Measurements from ENCODE around the gene SCN2B. TPM values are rescaled to one million over a fixed set of nuclear protein-coding genes. Genes with fewer than 3 reads are reported as not detected.

The SCN2B gene, protein sequence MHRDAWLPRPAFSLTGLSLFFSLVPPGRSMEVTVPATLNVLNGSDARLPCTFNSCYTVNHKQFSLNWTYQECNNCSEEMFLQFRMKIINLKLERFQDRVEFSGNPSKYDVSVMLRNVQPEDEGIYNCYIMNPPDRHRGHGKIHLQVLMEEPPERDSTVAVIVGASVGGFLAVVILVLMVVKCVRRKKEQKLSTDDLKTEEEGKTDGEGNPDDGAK
- 0.05 and 0.32 TPM in 2 replicates for total RNA-seq (2014; rRNA removed; shearing (Covaris generic))

DNA sequence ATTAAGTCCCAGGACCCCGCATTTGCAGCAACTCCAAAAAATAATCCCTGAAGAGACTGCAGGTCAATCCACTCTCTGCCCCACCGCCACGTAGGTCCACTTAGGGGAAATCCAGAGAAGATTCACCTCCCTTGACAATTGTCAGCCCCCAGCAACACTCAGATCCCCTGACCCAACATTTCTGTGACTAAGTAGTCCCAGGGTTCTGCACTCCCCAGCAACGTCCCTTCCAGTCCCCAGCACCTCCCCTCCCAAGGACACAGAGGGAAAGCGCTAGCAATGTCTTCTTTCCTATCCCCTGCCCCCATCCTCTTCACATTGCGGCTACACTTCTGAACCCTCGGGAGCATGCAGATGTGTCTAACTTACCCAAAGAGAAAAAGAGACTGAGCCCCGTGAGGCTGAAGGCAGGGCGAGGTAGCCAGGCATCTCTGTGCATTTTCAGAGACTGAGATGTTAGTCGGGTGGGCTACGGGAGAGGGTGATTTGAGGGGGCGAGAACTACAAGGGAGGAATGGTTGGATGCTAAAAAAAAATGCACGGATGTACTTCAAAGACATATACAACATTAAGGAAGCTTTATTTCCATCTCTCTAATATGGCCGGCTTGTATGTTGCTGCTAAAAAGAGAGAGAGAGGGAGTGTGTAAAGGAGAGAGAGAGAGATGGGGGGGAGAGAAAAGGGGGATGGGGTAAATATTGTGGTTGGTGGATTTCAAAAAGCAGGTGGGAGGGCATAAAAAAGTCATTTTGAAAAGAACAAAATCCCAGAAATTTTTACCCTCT lies at the start of gene SCN2B:
SCN2B (minus strand) TSS at position 647 of the 785 bp plus-strand sequence; CDS start at position 439, 208 bp downstream.
- no peak for DNase-seq (ENCODE audit: low read depth)

DNA sequence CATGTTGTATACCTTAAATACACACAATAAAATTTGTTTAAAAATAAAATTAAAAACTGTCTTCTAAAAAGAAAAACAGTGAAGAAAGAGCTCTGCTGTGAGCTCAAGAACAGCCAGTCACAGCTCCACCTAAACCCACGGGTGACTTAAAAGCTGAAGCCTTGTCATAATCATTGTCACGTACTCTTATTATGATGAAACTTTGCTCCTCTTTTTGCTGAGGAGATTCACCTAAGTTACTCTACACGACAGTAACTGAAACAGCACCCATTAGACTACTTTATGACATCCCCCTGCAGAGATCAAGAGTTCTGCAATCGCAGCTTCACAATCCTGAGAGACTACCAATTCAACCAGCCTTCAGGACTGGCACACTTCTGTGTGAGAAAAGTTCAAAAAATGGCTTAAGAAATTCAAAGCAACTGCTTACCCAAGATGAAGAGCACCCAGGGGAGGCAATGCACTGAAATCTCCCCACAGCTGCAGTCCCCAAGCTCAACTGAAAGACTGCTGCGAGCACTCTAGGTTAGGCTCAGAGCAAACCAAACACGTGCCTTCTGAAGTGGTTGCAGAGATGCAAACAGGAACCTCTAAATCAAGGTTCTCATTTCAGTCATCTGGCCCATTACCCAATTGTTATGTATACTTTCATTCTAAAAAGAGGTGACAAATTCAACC lies 48.2 kb upstream of the SCN2B start, which contains the start of gene JAML:
JAML (minus strand) TSS at position 501 of the 678 bp plus-strand sequence. CDS start 10,145 bp downstream, outside the sequence.
- DNase-seq (ENCODE audit: low read depth): no peak

DNA sequence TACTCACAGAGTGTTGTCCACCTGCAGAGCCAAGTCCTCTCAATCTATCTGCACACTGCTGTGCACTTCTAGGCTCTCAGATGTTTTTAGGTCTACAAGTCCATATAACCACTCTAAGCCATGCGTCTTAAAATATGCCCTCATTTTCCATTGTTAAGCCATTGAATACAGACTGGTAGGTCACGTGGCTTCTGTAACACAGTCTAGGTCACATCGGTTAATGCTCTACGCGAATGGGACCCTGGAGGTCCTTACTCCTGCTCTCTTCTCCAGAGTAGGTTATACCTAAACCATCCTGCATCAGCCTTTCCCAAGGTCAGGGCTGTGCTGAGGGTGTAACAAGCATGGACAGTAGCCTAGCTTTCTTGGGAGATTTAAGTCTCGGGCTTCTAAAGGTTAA lies 47.6 kb upstream of the SCN2B start:
- DNase-seq (ENCODE audit: low read depth): no peak

DNA sequence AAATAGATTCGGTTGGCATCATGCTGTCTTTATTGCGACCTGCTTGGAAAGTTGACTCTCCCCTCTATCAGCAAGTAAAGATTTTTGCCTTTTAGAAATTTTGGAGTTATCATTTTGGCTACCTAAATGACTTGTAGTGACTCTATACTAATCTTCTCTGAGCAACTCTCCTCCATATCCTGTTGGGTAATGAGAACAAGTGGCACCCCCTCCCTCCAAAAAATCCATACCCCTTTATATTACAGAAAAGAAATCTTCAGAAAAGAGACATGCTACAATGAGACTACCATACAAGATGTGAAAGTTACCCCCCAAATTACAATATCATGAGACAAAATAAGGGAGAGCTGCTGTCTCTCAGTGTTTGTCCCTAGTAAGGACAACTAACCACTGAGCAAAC lies 47.1 kb upstream of the SCN2B start:
- no peak for DNase-seq (ENCODE audit: low read depth)

DNA sequence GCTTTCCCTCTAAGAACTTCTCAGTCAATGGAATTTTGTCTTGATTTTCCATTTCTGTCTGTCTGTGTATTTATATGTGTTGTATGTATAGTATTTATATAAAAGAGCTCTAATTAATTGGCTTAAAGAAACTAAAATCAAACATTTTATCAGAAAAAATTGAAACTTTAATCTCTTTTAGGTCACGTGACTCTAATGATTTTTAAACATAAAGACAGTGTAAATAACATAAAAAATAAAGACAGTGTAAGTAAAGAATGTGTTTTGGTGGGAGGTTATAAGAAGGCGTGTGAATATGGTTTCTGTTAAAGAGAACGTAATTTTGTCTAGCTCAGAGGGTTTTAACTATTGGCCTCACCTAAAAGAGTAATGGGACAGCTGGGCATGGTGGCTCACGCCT lies 46.0 kb upstream of the SCN2B start:
- DNase-seq (ENCODE audit: low read depth): no peak

DNA sequence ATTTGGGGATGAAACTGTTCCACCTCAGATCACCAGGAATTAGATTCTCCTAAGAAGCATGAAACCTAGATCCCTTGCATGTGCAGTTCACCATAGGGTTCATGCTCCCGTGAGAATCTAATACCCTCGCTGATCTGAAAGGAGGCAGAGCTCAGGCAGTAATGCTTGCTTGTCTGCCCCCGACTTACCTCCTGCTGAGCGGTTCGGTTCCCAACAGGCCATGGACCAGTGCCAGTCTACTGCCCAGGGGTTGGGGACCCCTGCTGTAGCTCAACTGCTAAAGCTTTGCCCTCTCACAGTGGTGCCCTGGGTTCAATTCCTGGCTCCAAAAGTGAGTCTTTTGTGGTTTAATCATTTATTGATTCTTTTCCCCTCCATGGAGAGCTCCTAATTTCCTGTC lies 45.0 kb upstream of the SCN2B start:
- no peak for DNase-seq (ENCODE audit: low read depth)

DNA sequence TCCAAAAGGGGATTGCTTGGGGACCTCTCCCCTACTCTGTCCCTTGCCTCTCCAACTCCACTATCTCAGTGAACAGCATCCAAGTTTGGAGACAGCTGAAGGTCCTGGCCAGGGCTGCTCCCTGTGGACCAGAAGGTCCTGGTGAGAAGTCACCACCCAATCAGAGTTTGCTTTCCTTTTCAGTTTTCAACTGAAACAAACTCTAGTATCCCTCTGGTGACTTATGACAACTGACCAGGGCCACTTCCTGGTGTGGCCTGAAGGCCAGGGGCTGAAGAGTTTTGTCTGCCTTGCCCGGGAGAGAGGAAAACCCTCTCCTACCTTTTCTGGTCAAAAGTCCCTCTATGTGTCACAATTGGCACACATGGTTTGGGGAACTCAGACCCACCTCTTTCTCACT lies 43.3 kb upstream of the SCN2B start:
- DNase-seq (ENCODE audit: low read depth): no peak

DNA sequence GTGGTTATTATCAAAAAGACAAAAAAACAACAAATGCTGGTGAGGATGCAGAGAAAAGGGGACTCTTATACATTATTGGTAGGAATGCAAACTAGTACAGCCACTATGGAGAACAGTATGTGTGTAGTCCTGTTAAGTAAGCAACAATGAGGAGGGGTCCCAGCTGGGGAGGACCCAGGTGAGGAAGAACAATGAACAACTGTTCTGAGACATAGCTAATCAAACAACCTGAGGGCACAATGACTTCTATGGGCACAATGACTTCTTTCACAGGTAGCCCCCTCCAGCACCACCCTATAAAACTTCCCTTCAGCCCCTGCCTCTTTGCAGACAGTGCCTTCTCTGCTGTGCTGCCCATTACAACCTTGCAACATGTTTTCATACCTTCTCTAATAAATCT lies 42.8 kb upstream of the SCN2B start:
- DNase-seq (ENCODE audit: low read depth): no peak

DNA sequence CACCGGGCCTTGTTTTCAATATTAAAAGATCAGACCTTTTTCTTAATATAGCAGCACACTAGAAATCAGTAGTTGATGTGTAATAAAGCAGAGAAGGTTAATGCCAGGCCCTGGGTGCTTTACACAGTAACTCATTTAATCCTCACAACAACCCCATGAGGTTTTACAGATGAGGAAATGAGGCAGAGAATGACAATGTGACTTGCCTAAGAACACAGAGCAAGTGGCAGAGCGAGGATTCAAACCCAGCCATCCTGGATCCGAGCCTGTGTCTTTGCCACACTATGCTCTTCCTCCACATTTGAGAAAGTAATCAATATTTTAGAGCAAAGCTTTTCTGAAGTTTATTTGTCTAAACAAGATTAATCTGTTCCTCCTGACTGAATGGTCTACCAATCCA lies 41.1 kb upstream of the SCN2B start:
- DNase-seq (ENCODE audit: low read depth): no peak

DNA sequence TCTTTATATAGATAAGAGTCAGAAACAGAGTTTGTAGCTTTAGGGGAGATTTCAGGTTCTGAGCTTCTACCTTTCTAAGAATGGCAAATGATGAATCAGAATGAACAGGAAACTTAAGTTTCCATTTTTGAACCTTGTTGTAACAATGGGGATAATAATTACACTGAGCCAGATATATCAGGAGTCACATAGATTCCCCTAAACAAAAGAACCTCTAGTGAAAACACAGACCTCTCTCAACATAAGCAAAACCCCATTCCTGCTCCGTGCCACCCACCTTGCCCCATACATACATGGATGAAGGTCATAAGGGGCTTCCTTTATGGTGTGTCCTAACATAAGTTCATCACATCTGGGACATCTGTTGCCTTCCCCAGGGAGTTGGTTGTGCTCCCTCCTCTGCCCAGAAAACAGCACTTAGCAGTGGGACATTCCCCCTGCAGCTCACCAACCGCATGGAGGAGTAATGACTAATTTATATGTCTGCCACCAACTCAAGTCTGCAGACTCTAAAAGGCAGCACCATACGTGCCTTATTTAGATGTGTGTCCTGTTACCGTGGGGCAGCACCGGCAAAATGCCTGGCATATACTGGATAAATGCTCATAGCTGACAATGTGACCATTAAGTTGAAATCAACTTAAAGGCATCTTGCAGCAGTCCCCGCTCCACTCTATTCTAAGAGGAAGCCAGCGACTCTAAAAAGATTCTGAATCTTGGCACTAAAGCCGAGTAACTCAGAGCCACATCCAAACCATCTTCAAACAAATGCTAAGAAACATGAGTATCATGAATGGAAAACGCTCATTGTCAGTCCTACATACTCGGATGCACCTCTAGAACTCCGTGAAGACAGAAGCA lies 40.4 kb upstream of the SCN2B start:
- peak; percentile 30 for DNase-seq (ENCODE audit: low read depth)

DNA sequence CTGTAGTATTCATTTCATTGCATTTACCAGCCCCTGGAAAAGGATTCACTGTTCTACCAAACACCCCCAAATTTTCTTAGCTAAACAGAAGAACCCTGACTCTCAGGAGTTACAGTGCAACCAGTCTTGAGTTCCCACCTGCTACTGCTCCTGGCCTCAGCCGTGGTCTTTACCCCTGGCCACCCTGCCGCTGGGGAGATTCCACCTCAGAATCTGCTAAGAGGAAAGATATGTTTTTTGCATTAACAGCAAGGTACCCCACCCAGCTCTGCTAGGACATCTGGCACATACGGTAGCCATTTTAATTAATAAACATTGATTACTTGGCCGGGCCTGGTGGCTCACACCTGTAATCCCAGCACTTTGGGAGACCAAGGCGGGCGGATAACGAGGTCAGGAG lies 39.3 kb upstream of the SCN2B start:
- no peak for DNase-seq (ENCODE audit: low read depth)

DNA sequence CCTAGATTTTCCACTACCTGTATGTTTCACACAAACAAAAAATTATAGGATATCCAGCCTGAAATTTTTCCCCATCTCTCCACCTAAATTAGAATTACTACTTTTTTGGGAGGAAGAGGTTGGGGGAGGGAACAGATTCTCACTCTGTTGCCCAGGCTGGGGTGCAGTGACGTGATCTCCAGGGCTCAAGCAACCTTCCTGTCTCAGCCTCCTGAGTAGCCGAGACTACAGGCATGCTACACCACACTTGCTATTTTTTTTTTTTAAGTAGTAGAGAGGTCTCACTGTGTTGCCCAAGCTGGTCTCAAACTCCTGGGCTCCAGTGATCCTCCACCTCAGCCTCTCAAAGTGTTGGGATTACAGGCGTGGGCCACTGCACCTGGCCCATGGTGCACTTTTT lies 38.8 kb upstream of the SCN2B start:
- DNase-seq (ENCODE audit: low read depth): no peak

DNA sequence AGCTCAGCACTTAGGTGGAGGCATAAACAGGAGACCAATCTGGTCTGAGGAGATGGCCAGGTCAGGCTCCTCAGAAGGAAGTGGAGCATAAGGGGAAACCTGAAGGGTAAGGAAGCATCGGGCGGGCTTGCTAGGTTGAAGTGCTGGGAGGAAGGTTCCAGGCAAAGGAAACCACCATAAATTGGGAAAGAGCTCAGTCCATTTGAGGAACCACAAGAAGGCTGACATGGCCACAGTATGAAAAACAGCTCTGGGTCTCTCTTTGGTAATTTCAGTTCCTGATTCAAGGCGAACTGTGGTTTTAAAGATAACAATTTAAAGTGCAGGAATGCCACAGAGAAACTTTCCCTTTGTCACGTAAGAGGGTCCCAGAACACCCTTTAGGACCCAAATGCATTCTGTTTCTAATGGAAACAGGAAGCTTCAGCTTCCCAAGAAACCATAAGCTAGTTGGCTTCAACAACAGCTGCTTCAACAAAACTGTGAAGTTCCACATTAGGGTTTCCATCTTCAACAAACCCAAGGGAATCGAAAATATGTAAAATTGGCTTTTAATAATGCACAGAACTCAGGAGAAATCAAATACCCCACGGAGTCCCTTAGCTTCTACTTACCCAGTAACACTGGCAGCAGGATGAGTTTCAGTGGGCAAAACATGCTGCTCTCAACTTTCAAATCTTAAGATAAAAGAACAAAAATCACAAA lies 37.9 kb upstream of the SCN2B start:
- no peak for DNase-seq (ENCODE audit: low read depth)

DNA sequence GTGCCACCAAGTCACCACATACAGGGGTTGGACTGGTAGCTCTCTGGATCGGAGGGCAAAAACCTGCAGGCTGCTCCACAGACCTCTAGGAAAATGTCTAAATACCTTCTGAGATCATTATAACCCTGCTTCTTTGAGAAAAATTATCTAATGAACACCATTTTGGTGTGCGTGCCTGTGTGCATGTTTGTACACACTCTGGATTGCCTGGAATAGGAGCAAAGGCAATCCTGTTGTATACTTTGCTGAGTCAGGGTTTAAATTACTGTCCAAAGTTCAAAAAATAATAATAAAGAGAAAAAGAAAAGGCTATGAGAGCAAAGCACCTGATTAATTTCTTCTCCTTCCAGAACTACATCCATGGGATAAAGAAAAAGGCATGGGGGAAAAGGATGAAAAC lies 37.3 kb upstream of the SCN2B start:
- no peak for DNase-seq (ENCODE audit: low read depth)

DNA sequence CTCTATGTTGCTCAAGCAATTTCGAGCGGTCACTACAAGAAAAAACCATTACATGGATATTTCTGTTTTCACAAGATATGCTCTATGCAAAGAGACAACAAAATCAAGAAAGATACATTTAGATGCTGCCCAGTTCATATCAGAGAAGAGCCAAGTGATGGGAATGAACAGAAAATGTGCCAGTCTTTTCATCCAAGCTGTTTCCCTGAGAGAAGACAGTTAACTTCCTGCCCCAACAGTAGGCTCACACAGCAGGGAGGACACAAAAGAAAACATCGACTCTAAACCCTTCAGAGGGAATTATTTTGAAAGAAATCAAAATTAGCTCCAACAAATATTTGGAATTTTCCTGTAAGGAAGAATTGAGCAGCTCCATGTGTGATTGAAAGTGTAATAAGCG lies 36.8 kb upstream of the SCN2B start:
- no peak for DNase-seq (ENCODE audit: low read depth)

DNA sequence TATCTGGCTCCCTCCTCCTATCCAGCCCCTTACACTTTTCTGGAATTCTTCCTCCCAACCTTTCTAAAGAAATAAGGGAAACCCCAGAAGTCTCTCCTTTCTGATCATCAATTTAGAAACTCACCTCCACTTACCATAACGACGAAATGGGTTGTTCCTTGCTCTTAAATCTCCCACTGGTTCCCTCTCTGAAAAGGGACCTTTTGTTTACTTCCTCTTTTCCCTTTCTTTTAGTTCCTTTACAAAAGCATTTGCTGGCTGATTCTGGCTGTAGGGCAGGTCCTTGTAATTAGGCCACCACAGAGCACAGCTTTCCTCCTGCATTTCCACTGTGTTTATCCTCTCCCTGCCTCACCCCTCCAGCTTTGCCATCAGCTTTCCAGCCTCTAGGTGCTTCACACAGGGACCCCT lies 36.3 kb upstream of the SCN2B start:
- DNase-seq (ENCODE audit: low read depth): no peak

DNA sequence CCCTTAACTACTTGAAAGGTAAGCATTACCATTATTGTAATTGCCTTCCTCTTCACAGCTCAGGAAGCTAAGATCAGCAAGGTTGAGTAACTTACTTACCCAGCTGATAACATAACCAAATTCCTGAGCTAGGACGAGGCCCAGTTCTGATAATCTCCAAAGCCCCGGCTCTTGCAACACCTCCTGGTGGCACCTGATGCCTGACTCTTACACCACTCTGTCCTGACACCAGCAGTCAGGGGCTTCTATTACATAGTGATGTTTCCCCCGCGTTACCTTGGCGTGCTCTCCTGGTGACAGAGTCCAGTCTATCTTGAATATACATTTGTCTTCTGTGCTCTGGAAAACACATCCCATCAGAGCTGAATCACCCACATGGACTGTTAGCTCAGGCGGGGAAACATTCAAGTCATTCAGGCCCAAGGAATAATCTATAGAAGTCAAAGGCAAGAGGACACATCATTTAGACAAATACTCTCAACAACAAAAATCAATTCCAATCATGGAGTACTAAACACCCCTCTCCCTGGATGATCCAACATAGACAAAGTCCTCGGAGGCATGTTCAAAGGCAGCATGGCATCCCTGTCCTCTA lies 35.8 kb upstream of the SCN2B start:
- no peak for DNase-seq (ENCODE audit: low read depth)

DNA sequence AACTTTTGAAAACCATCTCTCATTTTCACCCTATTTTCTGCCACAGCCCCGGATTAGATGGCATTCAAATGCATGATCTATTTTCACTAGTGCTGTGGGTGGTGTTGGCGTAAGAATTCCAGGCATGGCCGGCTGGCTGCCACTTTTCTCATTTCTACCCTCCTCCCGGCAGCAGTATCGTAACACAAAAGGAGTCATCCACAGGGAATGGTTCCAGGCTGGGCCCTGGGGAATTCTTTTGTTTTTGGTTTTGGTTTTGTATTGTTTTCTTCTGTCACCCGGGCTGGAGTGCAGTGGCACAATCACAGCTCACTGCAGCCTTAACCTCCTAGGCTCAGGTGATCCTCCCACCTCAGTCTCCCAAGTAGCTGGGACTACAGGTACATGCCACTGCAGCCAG lies 34.6 kb upstream of the SCN2B start:
- peak; percentile 52 for DNase-seq (ENCODE audit: low read depth)

DNA sequence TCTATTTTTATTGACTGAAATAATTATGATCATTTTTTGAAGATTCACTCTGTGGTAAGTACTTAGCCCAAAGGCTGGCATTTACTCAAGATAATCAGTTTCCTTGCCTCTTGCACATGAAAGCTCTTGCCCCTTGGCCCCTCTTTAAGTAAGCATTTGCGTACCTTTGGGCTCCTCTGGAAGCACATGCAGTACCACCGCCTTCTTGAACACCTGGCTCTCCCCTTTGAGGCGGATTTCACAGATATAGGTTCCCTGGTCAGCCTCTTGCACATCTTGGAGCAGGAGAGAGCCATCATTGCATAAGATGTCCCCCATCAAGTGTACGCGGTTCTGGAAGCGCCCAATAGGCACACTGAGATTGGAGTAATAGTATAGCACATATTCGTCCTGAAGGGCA lies 33.9 kb upstream of the SCN2B start:
- DNase-seq (ENCODE audit: low read depth): no peak

DNA sequence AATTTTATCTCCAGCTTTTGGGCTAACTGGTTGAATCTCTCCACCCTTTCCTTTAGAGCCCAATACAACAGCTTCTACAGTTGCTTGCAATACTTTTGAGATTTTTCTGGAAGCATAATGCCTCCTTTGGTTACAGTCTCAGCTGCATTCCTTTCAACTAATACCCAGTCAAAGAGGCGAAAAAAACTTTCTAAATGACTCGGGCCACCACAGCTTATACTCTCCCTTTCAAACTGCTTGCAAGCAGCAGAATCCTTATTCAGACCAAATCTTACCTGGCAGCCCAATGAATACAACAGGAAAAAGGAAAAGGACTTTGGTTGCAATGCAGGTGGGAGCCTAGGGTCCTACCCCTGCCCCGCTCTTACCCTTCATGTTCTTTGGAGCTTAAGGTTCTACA lies 32.6 kb upstream of the SCN2B start:
- no peak for DNase-seq (ENCODE audit: low read depth)

DNA sequence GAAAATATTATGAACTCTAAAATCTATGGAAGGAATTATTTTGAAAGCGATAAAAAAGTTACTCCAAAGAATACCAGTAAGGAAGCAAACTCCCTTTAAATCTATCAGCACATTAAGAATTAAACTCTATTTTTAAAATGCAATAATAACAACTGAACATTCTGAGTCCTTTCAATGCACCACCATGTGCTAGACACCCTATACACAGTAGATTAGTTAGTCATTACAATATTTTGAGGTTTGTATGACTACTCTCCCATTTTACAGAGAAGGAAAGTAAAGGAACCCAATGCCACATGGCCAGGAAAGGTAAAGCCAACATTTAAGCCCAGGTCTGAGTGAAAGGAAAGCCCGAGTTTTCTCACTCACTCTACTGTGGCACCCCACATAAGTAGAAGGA lies 30.6 kb upstream of the SCN2B start:
- DNase-seq (ENCODE audit: low read depth): no peak
